ENCODE measurements around the gene PHOSPHO1. TPM values are rescaled to one million over a fixed set of nuclear protein-coding genes. Genes with fewer than 3 reads are reported as not detected.

PHOSPHO1 gene
- total RNA-seq, 1 experiment from 2014 or later: 1.1 TPM

DNA sequence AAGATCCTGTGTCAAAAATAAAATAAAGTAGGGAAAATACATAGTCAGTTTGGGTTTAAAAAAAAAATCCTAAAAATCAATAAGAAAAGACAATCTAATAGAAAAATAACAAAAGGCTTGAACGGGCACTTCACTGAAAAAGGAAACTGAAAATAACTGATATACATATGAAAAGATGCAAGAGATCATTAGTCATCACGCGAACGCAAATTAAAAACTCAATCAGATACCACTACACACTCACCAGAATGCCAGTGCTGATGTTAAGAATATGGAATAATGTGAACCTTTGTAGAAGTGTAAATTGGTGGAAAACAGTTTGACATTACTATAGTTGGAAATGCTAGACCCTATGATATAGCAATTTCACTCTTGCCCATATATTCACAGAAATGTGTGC lies 34.8 kb downstream of the PHOSPHO1 start:
- Histone ChIP-seq H2AFZ (ENCODE audit: low read length) (no peak overlapping the region), H3K4me2 (ENCODE audit: low read length) (no peak overlapping the region), H3K9me3 (ENCODE audit: low read length) (no peaks in the 10 kb centered on the region), H3K36me3 (ENCODE audit: low read depth, low read length) (no peaks in the 10 kb centered on the region), H3F3A (ENCODE audit: low read length, unreplicated experiment) (no peaks in the 10 kb centered on the region), H3K9ac (ENCODE audit: low read length) (no peak overlapping the region), H3K4me3 (ENCODE audit: low read length) (no peak overlapping the region), H3K9me2 (replicated peaks; ENCODE audit: low read length) (no peaks in the 10 kb centered on the region), H3K27me3 (ENCODE audit: low read length) (no peaks in the 10 kb centered on the region), H3K4me1 (ENCODE audit: insufficient read depth, low read length) (peaks cover 14% of the 10 kb centered on the region), H3K79me2 (ENCODE audit: low read length) (no peaks in the 10 kb centered on the region), H4K20me1 (ENCODE audit: low read length) (no peaks in the 10 kb centered on the region), H3K27ac (ENCODE audit: low read length) (no peak overlapping the region)
- TF ChIP-seq EZH2 (IDR thresholded peaks at IDR 0.05; ENCODE audit: low read length, unreplicated experiment): no peak
- no peak for TF ChIP-seq EZH2phosphoT487 (IDR thresholded peaks at IDR 0.05; ENCODE audit: borderline replicate concordance, low read length)
- no peak for TF ChIP-seq CTCF (conservative IDR thresholded peaks at IDR 0.05; ENCODE audit: low read depth, low read length)
- no peak for DNase-seq
- CTCF ChIA-PET: no interaction called here
- POLR2A ChIA-PET (ENCODE audit: unreplicated experiment): no interaction called here
- ATAC-seq: no peak
- BruUV-seq (replicated peaks): no TSS peak
- intact Hi-C loops (cut with micrococcal nuclease): no loop called here

GRCh38 chr17:49194297-49194607 lies 36.3 kb downstream of the PHOSPHO1 start:
- Histone ChIP-seq H3K9me3 (ENCODE audit: low read length) (no peaks in the 10 kb centered on the region), H3K36me3 (ENCODE audit: low read depth, low read length) (no peaks in the 10 kb centered on the region), H3K9me2 (replicated peaks; ENCODE audit: low read length) (no peaks in the 10 kb centered on the region), H3K4me3 (ENCODE audit: low read length) (no peak overlapping the region), H2AFZ (ENCODE audit: low read length) (peak overlapping the region; percentile 75), H3K27me3 (ENCODE audit: low read length) (no peaks in the 10 kb centered on the region), H3F3A (ENCODE audit: low read length, unreplicated experiment) (no peaks in the 10 kb centered on the region), H4K20me1 (ENCODE audit: low read length) (no peaks in the 10 kb centered on the region), H3K79me2 (ENCODE audit: low read length) (no peaks in the 10 kb centered on the region), H3K4me1 (ENCODE audit: insufficient read depth, low read length) (peaks cover 17% of the 10 kb centered on the region), H3K27ac (ENCODE audit: low read length) (no peak overlapping the region), H3K4me2 (ENCODE audit: low read length) (peak overlapping the region; percentile 79; the same call in 1 of the 2 replicates), H3K9ac (ENCODE audit: low read length) (no peak overlapping the region)
- no TSS peak for BruUV-seq (replicated peaks)
- no peak for TF ChIP-seq CTCF (conservative IDR thresholded peaks at IDR 0.05; ENCODE audit: low read depth, low read length)
- TF ChIP-seq EZH2 (IDR thresholded peaks at IDR 0.05; ENCODE audit: low read length, unreplicated experiment): no peak
- TF ChIP-seq EZH2phosphoT487 (IDR thresholded peaks at IDR 0.05; ENCODE audit: borderline replicate concordance, low read length): no peak
- ChIA-PET POLR2A (ENCODE audit: unreplicated experiment) (interaction anchor here (0.6 kb wide), 1 partner anchor 956 kb away, joined by 4 read pairs; no protein-coding TSS in a partner anchor), CTCF (no interaction called here)
- intact Hi-C loops (cut with micrococcal nuclease): loop anchor here (5.0 kb wide), 3 partner anchors 107 to 302 kb away; partner anchors contain the start of genes ATP5MC1 and SNF8
- ATAC-seq: no peak
- DNase-seq: no peak

DNA sequence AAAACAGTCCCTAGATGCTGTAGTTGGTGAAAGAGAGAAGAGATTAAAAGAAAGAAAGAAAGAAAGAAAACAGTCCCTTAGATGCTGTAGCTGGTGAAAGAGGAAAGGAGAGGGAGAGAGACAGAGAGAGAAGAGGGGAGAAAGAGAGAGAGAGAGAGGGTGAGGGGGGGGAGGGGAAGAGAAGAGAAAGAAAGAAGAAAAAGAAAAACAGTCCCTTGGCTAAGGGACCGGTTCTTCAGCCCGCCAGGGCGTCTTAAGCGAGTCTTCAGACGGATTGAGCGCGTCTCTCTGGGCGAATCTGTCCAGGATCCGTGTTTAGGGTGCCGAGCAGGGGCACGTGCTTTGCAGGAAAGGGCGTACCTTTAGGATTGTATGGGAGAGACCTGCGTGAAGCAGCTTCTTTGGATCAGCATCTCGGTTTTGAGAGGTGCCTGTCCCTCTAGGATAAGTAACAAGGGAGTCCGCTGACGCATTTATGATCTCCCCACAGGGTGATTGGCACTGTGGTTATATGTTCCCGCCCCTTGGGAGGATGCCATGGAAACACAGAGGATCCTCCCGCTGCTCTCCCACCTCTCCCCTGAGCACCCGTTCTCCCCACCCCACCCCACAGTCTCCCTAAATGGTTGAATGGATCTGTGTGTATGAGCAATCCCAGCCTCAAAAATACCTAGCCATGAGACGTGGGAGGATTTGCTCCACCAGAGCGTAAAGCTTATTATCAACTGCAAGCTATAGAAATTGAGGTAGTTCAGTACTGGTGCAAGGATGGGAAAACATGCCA lies 36.9 kb downstream of the PHOSPHO1 start:
- ATAC-seq (no peak), DNase-seq (peak; percentile 74)
- Histone ChIP-seq H3K4me1 (ENCODE audit: insufficient read depth, low read length) (peaks cover 17% of the 10 kb centered on the region), H3F3A (ENCODE audit: low read length, unreplicated experiment) (no peaks in the 10 kb centered on the region), H3K9me2 (replicated peaks; ENCODE audit: low read length) (no peaks in the 10 kb centered on the region), H3K4me3 (ENCODE audit: low read length) (peak overlapping the region; percentile 79), H2AFZ (ENCODE audit: low read length) (peak overlapping the region; percentile 75), H3K4me2 (ENCODE audit: low read length) (peak overlapping the region; percentile 79), H3K27me3 (ENCODE audit: low read length) (no peaks in the 10 kb centered on the region), H3K36me3 (ENCODE audit: low read depth, low read length) (no peaks in the 10 kb centered on the region), H3K27ac (ENCODE audit: low read length) (peak overlapping the region; percentile 2; the same call in 1 of the 2 replicates), H4K20me1 (ENCODE audit: low read length) (no peaks in the 10 kb centered on the region), H3K79me2 (ENCODE audit: low read length) (no peaks in the 10 kb centered on the region), H3K9ac (ENCODE audit: low read length) (peak overlapping the region; percentile 47), H3K9me3 (ENCODE audit: low read length) (no peaks in the 10 kb centered on the region)
- intact Hi-C loops (cut with micrococcal nuclease): loop anchor here (2.0 to 5.0 kb wide), 4 partner anchors 33 to 301 kb away; partner anchors contain the start of genes ATP5MC1 and SNF8
- no TSS peak for BruUV-seq (replicated peaks)
- CTCF ChIA-PET: no interaction called here
- POLR2A ChIA-PET (ENCODE audit: unreplicated experiment): interaction anchor here (0.6 kb wide), 1 partner anchor 956 kb away, joined by 4 read pairs; no protein-coding TSS in a partner anchor
- no peak for TF ChIP-seq EZH2 (IDR thresholded peaks at IDR 0.05; ENCODE audit: low read length, unreplicated experiment)
- no peak for TF ChIP-seq EZH2phosphoT487 (IDR thresholded peaks at IDR 0.05; ENCODE audit: borderline replicate concordance, low read length)
- no peak for TF ChIP-seq CTCF (conservative IDR thresholded peaks at IDR 0.05; ENCODE audit: low read depth, low read length)

All from PC-3 (cell line).